OCI-LY3 (cell line): ENCODE results near the gene SEPTIN11.
A peak's percentile ranks its signal among the peaks of the same experiment; 100 is the strongest.

Experiments used
- H2AFZ ChIP-seq: fragments of 200-600, 300-600 bp; shearing (Covaris generic); 2 replicates; pipeline ENCODE4 v1.6.0; 2014; ENCODE audit warnings: antibody characterized with exemption, low read depth, low read length
- H3K27ac ChIP-seq: fragments of 200-600, 300-600 bp; sonication (generic); 2 replicates; pipeline ENCODE4 v1.5.1; 2014; ENCODE audit warnings: mild to moderate bottlenecking, low read length, moderate library complexity, mixed read lengths
- H3K27me3 ChIP-seq: fragments of 200-600, 300-600 bp; sonication (generic); 2 replicates; pipeline ENCODE4 v1.6.1; 2014; ENCODE audit warnings: low read depth, low read length, mixed read lengths
- H3K36me3 ChIP-seq: fragments of 200-600, 300-600 bp; sonication (generic); replicated peaks from 2 replicates; pipeline ENCODE3; 2014; ENCODE audit warnings: low read depth, low read length, mixed read lengths
- H3K4me1 ChIP-seq: fragments of 300-600, 200-600 bp; sonication (generic); 2 replicates; pipeline ENCODE4 v1.6.1; 2014; ENCODE audit warnings: low read length, mixed read lengths
- H3K4me2 ChIP-seq: fragments of 200-600, 300-600 bp; sonication (generic); 2 replicates; pipeline ENCODE4 v1.6.1; 2014; ENCODE audit warnings: low read length, mixed read lengths
- H3K4me3 ChIP-seq: fragments of 300-600, 200-600 bp; sonication (generic); 2 replicates; pipeline ENCODE4 v1.5.1; 2014; ENCODE audit warnings: antibody characterized with exemption, mild to moderate bottlenecking, low read length, moderate library complexity
- H3K79me2 ChIP-seq: fragments of 300-600, 200-600 bp; shearing (Covaris generic); 2 replicates; pipeline ENCODE4 v1.6.1; 2014; ENCODE audit warnings: mild to moderate bottlenecking, low read length, mixed read lengths
- H3K9ac ChIP-seq: fragments of 300-600, 200-600 bp; shearing (Covaris generic); 2 replicates; pipeline ENCODE4 v1.6.0; 2014; ENCODE audit warnings: mild to moderate bottlenecking, low read length, moderate library complexity
- H3K9me3 ChIP-seq: fragments of 200-600, 300-600 bp; shearing (Covaris generic); 2 replicates; pipeline ENCODE4 v1.6.1; 2014; ENCODE audit warnings: low read length, mixed read lengths; ENCODE audit not compliant: insufficient read depth
- H4K20me1 ChIP-seq: fragments of 200-600, 300-600 bp; sonication (generic); 2 replicates; pipeline ENCODE4 v1.6.1; 2016; ENCODE audit warnings: low read length, mixed read lengths; ENCODE audit not compliant: insufficient read depth
- CTCF ChIP-seq: fragments of 200-600, 300-600 bp; sonication (generic); IDR thresholded peaks from 2 replicates; pipeline ENCODE4 v1.5.1; 2014; ENCODE audit warnings: antibody characterized with exemption, low read length, low read depth
- EZH2phosphoT487 ChIP-seq: fragments of 200-600 bp; shearing (Covaris generic); IDR thresholded peaks from 2 replicates; pipeline ENCODE4 v1.6.1; 2018; ENCODE audit warnings: antibody characterized with exemption, mixed run types, low read depth

Gene SEPTIN11

GRCh38 chr4:76943129-76943620 lies 6.4 kb upstream of the SEPTIN11 start:
- Histone ChIP-seq H3K4me2 (no peak overlapping the region), H3K27me3 (no peaks in the 10 kb centered on the region), H3K79me2 (no peaks in the 10 kb centered on the region), H3K4me3 (no peak overlapping the region), H3K9me3 (no peaks in the 10 kb centered on the region), H3K9ac (no peak overlapping the region), H2AFZ (no peak overlapping the region), H3K36me3 (no peaks in the 10 kb centered on the region), H4K20me1 (no peaks in the 10 kb centered on the region), H3K27ac (no peak overlapping the region), H3K4me1 (no peaks in the 10 kb centered on the region)
- TF ChIP-seq CTCF (no peak), EZH2phosphoT487 (no peak)

GRCh38 chr4:76943790-76944189 lies 5.8 kb upstream of the SEPTIN11 start:
- Histone ChIP-seq H3K4me2 (no peak overlapping the region), H3K4me3 (no peak overlapping the region), H3K27ac (no peak overlapping the region), H3K9ac (no peak overlapping the region), H3K4me1 (no peaks in the 10 kb centered on the region), H3K36me3 (no peaks in the 10 kb centered on the region), H3K27me3 (no peaks in the 10 kb centered on the region), H2AFZ (no peak overlapping the region), H4K20me1 (no peaks in the 10 kb centered on the region), H3K9me3 (no peaks in the 10 kb centered on the region), H3K79me2 (no peaks in the 10 kb centered on the region)
- TF ChIP-seq CTCF (no peak), EZH2phosphoT487 (no peak)

GRCh38 chr4:76947369-76947768 lies 2.2 kb upstream of the SEPTIN11 start:
- no peak overlapping the region for H3K9ac ChIP-seq
- H3K4me1 ChIP-seq = peaks cover 8% of the 10 kb centered on the region
- no peaks in the 10 kb centered on the region for H3K27me3 ChIP-seq
- no peak overlapping the region for H3K4me2 ChIP-seq
- H3K36me3 ChIP-seq = no peaks in the 10 kb centered on the region
- no peak overlapping the region for H2AFZ ChIP-seq
- H4K20me1 ChIP-seq = peaks cover 10% of the 10 kb centered on the region
- TF ChIP-seq EZH2phosphoT487 (no peak), CTCF (no peak)
- no peak overlapping the region for H3K27ac ChIP-seq
- H3K9me3 ChIP-seq = no peaks in the 10 kb centered on the region
- no peak overlapping the region for H3K4me3 ChIP-seq
- peaks cover 23% of the 10 kb centered on the region for H3K79me2 ChIP-seq

DNA sequence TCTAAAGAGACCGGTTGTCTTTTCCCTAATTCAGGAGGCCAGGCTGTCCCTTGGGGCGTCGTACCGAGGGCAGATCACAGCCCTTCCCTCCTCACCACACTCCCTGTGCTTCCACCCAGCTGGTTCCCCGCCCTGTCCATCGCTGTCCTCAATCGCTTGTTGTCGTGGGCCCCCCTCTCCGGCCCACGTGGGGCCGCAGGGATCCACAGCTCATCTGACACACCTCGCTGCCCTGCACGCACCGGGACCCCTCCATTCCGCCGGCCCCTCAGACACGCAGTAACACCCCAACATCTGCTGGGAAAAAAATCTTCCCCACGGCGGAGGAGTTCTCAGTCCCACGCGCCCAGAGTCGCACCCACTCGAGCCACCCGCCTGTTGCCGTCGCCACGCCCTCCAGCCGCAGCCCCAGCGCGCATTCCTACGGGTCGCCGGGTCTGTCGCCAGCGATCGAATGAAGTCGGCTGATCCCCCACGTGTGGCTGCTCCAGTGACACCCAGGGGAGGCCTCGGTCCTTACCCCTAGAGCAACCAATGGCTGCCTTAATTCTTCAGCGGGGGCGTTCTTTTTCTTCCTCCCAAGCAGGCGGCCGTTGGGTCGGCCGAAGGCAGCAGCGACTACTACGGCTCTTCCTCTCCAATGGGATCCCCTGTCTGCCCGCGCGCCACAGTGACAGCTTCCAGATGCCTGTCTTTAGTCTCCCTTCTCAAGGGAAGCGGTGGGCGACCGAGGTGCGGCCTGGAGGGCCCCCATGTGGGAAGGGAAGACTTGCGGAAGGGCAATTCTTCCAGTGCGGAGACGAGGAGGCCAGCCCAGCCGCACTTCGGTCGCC lies 893 bp upstream of the SEPTIN11 start:
- peak overlapping the region; percentile 84; the same call in 1 of the 2 replicates for H2AFZ ChIP-seq
- H3K4me3 ChIP-seq = peak overlapping the region; percentile 95
- H3K27ac ChIP-seq = no peak overlapping the region
- peak overlapping the region; percentile 70 for H3K4me2 ChIP-seq
- H3K27me3 ChIP-seq = no peaks in the 10 kb centered on the region
- H3K9ac ChIP-seq = peak overlapping the region; percentile 92; the same call in 1 of the 2 replicates
- H3K79me2 ChIP-seq = peaks cover 35% of the 10 kb centered on the region
- H3K4me1 ChIP-seq = peaks cover 8% of the 10 kb centered on the region
- TF ChIP-seq EZH2phosphoT487 = no peak
- no peak for TF ChIP-seq CTCF
- H3K36me3 ChIP-seq = peaks cover 6% of the 10 kb centered on the region
- H4K20me1 ChIP-seq = peaks cover 17% of the 10 kb centered on the region
- H3K9me3 ChIP-seq = no peaks in the 10 kb centered on the region
